ENCODE measurements around the gene TPM4. TPM values are rescaled to one million over a fixed set of nuclear protein-coding genes. Genes with fewer than 3 reads are reported as not detected.

The TPM4 gene
- total and polyA plus RNA-seq, 2 donors (not counting 1 experiment from before 2014, with no cell fraction given) = 65.4 to 127 TPM

DNA sequence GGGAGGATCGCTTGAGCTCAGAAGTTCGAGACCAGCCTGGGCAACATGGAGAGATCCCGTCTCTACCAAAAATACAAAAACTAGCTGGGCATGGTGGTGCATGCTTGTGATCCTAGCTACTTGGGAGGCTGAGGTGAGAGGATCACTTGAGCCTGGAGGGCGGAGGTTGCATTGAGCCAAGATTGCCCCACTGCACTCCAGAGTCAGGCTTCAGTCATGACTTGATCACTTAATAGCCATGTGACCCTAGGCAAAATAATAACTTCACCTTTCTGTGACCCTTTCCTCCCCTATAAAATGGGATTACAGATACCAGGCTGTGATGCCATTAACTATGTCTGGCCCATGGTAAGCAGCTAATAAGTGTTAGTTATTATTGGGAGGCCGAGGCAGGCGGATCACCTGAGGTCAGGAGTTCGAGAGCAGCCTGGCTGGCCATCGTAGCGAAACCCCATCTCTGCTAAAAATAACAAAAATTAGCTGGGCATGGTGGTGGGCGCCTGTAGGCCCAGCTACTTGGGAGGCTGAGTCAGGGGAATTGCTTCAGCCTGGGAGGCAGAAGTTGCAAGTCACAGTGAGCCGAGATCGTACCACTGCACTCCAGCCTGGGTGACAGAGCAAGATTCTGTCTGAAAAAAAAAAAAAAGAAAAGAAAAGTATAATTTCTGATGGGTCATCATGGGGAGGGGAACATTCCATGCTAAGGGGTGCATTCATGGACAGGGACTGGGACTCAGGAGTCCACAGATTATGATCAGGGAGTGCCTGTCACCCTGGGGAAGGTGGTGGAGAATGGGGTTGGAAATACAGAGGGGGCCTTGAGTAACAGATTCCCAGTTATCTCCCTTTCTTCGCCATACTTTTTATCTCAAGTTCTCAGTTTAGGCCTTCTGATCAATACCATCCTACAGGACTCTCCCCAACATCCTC, 15.5 kb downstream of the TPM4 start:
- Histone ChIP-seq H3K4me3 (ENCODE audit: control extremely low read depth in 1 of 5, extremely low read depth in 1 of 5, insufficient read depth in 1 of 5, low read depth in 2 of 5, low read length in 4 of 5) (no peak overlapping the region), H3K27ac (ENCODE audit: low read length in 2 of 2) (no peak overlapping the region), H3K4me2 (replicated peaks; ENCODE audit: low read depth, low read length, poor library complexity, severe bottlenecking) (no peak overlapping the region), H3K9me3 (ENCODE audit: control extremely low read depth in 1 of 3, control insufficient read depth in 2 of 3, insufficient read depth in 1 of 3, low read length in 2 of 3) (no peaks in the 10 kb centered on the region), H3K4me1 (ENCODE audit: control insufficient read depth in 2 of 2, insufficient read depth in 2 of 2, low read length in 2 of 2) (peaks cover 8 to 16% of the 10 kb centered on the region in 2 donors), H3K36me3 (replicated peaks in 1 of 2; ENCODE audit: control extremely low read depth in 1 of 2, control insufficient read depth in 1 of 2, extremely low read depth in 1 of 2, insufficient read depth in 2 of 2, low read length in 1 of 2) (peaks cover 4 to 93% of the 10 kb centered on the region in 2 experiments), H4K20me1 (ENCODE audit: control insufficient read depth, insufficient read depth, low read length, poor library complexity, severe bottlenecking) (peaks cover 42% of the 10 kb centered on the region), H3K9ac (ENCODE audit: low read length) (no peak overlapping the region), H3K79me2 (ENCODE audit: control insufficient read depth, insufficient read depth, low read length) (peaks cover 67% of the 10 kb centered on the region), H3K27me3 (replicated peaks in 1 of 4; ENCODE audit: control extremely low read depth in 1 of 4, control insufficient read depth in 3 of 4, insufficient read depth in 4 of 4, low read length in 3 of 4) (no peaks in the 10 kb centered on the region), H2AFZ (ENCODE audit: insufficient read depth, low read depth, low read length, poor library complexity, severe bottlenecking) (no peak overlapping the region)
- intact Hi-C loops (cut with micrococcal nuclease) = no loop called here
- no peak for TF ChIP-seq EZH2 (IDR thresholded peaks at IDR 0.05; ENCODE audit: borderline replicate concordance, insufficient read depth, low read depth, low read length, poor library complexity, severe bottlenecking)
- TF ChIP-seq, protein P1, sequence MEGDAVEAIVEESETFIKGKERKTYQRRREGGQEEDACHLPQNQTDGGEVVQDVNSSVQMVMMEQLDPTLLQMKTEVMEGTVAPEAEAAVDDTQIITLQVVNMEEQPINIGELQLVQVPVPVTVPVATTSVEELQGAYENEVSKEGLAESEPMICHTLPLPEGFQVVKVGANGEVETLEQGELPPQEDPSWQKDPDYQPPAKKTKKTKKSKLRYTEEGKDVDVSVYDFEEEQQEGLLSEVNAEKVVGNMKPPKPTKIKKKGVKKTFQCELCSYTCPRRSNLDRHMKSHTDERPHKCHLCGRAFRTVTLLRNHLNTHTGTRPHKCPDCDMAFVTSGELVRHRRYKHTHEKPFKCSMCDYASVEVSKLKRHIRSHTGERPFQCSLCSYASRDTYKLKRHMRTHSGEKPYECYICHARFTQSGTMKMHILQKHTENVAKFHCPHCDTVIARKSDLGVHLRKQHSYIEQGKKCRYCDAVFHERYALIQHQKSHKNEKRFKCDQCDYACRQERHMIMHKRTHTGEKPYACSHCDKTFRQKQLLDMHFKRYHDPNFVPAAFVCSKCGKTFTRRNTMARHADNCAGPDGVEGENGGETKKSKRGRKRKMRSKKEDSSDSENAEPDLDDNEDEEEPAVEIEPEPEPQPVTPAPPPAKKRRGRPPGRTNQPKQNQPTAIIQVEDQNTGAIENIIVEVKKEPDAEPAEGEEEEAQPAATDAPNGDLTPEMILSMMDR (IDR thresholded peaks at IDR 0.05) = no peak
- Mint-ChIP-seq H3K27ac (no peak overlapping the region), H3K4me1 (peaks cover 17% of the 10 kb centered on the region), H3K27me3 (no peaks in the 10 kb centered on the region), H3K4me3 (no peak overlapping the region), H3K9me3 (ENCODE audit: insufficient read depth) (no peaks in the 10 kb centered on the region)
- POLR2A ChIA-PET = interaction anchor here (0.7 kb wide), 1 partner anchor 14 kb away, joined by 3 read pairs; no protein-coding TSS in a partner anchor
- DNase-seq (no peak), ATAC-seq (ENCODE audit: low read depth) (no peak)
- CTCF ChIA-PET = no interaction called here
- WGBS (ENCODE audit: insufficient coverage) = 100% methylated on average over 5 of the region's 13 CpGs
